RPMI7951 (cell line): ENCODE measurements around the gene ANGPTL4. TPM values are rescaled to one million over a fixed set of nuclear protein-coding genes. Genes with fewer than 3 reads are reported as not detected.
"Not testable (repeated sequence)": the region's sequence is repeated elsewhere in the genome, so short reads cannot be mapped to it uniquely, and the experiment has no call there.

Experiments
- DNase-seq: peaks from one replicate; pipeline ENCODE4 v3.0.0-alpha.2; 2012; ENCODE audit warnings: low read depth
- total RNA-seq: library from RNA; depleted of rRNA; stranded (reverse); fragments of >200 nt; shearing (Covaris generic); gene quantifications from 2 replicates; pipeline ENCODE4 v1.2.3, GENCODE V29; 2014

The ANGPTL4 gene
- total RNA-seq, 1 experiment from 2014 or later = 9.0 TPM

DNA sequence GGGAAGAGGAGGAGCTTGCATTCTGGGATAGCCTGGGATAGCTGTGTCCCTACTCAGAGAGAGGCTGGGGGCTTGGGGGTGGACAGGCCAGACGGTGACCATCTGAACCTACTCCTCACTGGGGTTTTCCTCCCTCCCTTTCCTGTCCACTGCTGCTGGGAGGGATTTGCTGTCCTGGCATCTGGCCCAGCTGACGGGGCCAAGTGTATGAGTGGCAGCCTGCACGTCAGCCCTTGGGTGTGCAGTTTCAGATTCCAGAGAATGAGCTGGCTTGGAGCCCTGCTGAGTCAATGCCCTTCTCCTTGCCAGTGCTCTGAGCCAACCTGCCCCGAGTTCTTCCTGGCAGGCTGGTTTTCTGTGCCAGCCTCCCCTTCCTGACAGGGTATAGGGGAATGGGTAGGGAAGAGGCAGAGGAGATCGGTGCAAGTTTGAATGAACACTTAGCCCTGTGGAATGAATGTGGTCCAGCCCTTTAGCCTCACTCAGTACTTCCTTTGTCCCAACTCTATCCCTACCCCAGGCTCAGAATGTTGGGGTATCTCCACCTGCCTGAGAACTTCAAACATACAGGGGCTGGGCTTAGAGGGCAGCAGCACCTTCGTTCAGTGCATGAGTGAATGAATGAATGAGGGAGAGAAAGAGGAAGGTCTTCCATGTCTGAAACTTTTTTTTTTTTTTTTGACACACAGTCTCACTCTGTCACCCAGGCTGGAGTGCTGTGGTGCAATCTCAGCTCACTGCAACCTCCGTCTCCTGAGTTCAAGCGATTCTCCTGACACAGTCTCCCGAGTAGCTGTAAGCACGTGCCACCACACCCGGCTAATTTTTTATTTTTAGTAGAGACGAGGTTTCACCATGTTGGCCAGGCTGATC, 1.8 kb upstream of the ANGPTL4 start:
- DNase-seq = peak; percentile 99

- DNase-seq = no peak
Observed at GRCh38 chr19:8366121-8366581, 2.2 kb downstream of the ANGPTL4 start.

DNA sequence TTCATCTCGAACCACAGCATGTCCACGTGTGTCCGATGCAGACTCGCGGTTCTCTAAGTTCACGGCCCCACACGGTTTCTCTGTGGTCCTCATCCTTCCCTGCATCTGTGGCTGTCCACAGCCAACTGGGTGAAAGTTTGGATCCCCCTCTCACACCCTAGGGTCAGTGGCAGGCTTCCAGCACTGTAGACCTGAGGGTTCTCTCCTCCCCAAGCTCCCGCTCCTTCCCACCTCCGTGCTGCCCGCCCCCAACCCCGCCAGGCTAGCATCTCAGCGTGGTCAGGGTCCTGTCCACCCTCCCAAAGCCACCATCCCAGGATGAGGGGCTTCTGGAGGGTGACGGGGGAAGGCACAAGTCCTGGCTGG, 3.0 kb downstream of the ANGPTL4 start:
- peak; percentile 87 for DNase-seq

DNA sequence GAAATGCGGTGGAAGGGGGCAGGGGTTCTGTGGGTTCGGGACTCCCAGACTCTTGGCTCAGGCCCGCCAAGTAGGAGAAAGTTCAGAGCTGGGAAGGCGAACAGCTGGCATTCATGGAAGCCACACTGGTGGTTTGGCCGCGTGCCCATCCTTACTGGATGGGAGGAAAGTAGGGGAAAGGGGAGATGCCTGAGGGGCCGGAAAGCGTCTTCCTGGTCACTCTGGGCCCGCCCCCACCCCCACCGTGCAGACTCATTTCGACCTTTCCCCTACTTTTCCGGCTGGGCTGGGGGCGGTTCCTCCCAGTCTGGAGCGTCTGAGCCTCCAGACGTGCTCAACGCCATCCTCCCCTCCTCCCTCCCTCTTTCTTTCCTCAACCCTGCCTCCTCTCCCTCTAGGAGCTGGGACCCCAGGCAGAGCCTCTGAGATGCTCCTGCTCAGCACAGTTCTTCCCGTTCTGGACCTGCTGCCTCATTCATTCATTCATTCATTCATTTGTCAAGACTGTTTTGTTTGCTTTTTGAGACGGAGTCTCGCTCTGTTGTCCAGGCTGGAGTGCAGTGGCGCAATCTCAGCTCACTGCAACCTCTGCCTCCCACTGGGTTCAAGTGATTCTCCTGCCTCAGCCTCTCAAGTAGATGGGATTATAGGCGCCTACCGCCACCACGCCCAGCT, 3.5 kb downstream of the ANGPTL4 start:
- peak; percentile 99 for DNase-seq

GRCh38 chr19:8370176-8371010, 6.4 kb downstream of the ANGPTL4 start:
- DNase-seq = no peak

DNA sequence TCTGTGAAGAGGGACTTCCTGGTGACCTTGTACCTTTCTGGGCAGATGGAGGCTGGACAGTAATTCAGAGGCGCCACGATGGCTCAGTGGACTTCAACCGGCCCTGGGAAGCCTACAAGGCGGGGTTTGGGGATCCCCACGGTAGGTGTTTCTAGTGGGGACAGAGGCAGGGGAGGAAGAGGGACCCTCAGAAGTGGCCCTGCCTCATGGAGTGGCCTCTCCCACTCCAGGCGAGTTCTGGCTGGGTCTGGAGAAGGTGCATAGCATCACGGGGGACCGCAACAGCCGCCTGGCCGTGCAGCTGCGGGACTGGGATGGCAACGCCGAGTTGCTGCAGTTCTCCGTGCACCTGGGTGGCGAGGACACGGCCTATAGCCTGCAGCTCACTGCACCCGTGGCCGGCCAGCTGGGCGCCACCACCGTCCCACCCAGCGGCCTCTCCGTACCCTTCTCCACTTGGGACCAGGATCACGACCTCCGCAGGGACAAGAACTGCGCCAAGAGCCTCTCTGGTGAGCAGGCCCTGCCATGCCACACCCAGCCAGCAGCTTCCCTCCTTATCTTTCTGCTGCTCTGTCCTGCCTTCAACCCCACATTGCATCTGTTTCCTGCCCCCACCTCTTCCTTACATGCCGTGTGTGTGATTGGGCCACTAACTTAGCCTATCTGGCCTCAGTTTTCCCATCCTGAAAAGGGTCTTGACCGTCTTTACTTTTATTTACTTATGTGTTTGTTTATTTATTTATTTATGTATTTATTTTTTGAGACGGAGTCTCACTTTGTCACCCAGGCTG, 7.3 kb downstream of the ANGPTL4 start:
- DNase-seq = no peak

DNA sequence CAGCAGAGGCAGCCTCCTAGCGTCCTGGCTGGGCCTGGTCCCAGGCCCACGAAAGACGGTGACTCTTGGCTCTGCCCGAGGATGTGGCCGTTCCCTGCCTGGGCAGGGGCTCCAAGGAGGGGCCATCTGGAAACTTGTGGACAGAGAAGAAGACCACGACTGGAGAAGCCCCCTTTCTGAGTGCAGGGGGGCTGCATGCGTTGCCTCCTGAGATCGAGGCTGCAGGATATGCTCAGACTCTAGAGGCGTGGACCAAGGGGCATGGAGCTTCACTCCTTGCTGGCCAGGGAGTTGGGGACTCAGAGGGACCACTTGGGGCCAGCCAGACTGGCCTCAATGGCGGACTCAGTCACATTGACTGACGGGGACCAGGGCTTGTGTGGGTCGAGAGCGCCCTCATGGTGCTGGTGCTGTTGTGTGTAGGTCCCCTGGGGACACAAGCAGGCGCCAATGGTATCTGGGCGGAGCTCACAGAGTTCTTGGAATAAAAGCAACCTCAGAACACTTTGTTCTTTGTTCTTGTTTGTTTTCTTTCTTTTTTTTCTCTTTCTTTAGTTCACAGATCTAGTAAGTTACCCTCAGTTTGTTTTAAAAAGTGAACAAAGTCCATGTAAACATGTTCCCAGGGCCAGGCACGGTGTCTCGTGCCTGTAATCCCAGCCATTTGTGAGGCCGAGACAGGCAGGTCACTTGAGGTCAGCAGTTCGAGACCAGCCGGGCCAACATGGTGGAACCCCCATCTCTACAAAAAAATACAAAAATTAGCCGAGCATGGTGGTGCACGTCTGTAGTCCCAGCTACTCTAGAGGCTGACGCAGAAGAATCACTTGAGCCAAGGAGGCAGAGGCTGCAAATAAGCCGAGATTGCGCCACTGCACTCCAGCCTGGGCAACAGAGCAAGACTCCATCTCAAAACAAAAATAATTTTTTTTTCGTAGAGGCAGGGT, 10.2 kb downstream of the ANGPTL4 start:
- DNase-seq = no peak

DNA sequence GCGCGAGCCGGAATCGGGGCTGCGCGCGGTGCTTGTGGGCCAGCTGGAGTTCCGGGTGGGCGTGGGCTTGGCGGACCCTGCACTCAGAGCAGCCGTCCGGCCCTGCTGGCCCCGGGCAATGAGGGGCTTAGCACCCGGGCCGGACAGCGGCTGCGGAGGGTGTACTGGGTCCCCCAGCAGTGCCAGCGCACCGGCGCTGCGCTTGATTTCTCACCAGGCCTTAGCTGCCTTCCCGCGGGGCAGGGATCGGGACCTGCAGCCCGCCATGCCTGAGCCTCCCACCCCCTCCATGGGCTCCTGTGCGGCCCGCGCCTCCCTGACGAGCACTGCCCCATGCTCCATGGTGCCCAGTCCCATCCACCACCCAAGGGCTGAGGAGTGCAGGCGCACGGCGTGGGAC, 11.8 kb downstream of the ANGPTL4 start:
- not testable (repeated sequence) for DNase-seq

- not testable (repeated sequence) for DNase-seq
Observed at GRCh38 chr19:8376373-8376974, 12.5 kb downstream of the ANGPTL4 start.

- DNase-seq = no peak
Observed at GRCh38 chr19:8377598-8377997, 13.6 kb downstream of the ANGPTL4 start.

- DNase-seq = not testable (repeated sequence)
Observed at GRCh38 chr19:8379156-8379891, 15.4 kb downstream of the ANGPTL4 start.

DNA sequence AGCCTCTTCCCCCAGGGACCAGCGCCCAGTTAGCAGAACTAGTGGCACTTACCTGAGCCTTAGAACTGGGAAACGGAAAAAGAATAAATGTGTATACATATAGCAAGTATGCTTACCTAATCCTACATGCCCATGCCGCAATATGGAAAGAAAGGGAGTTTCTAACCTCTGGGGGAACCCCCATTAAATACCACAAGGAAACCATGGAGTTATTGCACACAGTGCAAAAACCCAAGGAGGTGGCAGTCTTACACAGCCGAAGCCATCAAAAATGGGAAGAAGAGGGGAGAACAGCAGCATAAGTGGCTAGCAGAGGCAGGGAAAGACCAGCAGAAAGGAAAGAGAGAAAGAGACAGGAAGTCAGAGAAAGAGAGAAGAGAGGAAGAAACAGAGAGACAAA, 20.6 kb downstream of the ANGPTL4 start:
- not testable (repeated sequence) for DNase-seq

- not testable (repeated sequence) for DNase-seq
Observed at GRCh38 chr19:8385103-8385502, 21.1 kb downstream of the ANGPTL4 start.

GRCh38 chr19:8385566-8385965, 21.6 kb downstream of the ANGPTL4 start:
- DNase-seq = not testable (repeated sequence)

- not testable (repeated sequence) for DNase-seq
Observed at GRCh38 chr19:8386419-8386818, 22.5 kb downstream of the ANGPTL4 start.

DNA sequence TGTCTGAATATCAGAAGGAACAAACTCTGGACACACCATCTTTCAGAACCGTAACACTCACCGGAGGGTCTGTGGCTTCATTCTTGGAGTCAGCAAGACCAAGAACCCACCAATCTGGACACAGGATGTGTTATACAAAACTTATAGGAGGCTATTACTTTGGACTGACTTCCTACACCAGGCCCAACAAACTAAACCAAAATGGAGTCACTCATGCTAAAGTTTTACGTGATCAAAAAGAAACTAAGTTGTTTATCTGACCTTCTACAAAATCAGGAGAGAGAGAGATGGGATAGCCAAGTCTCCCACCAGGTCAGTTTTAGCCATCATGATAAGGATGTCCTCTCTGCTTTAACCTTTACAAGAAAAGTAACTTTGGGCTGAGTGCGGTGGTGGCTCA, 23.0 kb downstream of the ANGPTL4 start:
- DNase-seq = no peak

GRCh38 chr19:8387688-8388611, 24.0 kb downstream of the ANGPTL4 start:
- DNase-seq = no peak

GRCh38 chr19:8388612-8388958, 24.6 kb downstream of the ANGPTL4 start:
- DNase-seq = no peak
